ENCODE measurements around the gene GATA5. TPM values are rescaled to one million over a fixed set of nuclear protein-coding genes. Genes with fewer than 3 reads are reported as not detected.

GATA5 gene
- total RNA-seq, 1 donor from 2014 or later: not detected

GRCh38 chr20:62463651-62464424, 12.0 kb downstream of the GATA5 start:
- no peaks in the 10 kb centered on the region for H3K27me3 ChIP-seq
- H3K27ac ChIP-seq: no peak overlapping the region

GRCh38 chr20:62462976-62463592, 12.7 kb downstream of the GATA5 start:
- no peak for DNase-seq (ENCODE audit: low spot score in 2 of 2)
- no peaks in the 10 kb centered on the region for H3K27me3 ChIP-seq
- TF ChIP-seq, protein P1, sequence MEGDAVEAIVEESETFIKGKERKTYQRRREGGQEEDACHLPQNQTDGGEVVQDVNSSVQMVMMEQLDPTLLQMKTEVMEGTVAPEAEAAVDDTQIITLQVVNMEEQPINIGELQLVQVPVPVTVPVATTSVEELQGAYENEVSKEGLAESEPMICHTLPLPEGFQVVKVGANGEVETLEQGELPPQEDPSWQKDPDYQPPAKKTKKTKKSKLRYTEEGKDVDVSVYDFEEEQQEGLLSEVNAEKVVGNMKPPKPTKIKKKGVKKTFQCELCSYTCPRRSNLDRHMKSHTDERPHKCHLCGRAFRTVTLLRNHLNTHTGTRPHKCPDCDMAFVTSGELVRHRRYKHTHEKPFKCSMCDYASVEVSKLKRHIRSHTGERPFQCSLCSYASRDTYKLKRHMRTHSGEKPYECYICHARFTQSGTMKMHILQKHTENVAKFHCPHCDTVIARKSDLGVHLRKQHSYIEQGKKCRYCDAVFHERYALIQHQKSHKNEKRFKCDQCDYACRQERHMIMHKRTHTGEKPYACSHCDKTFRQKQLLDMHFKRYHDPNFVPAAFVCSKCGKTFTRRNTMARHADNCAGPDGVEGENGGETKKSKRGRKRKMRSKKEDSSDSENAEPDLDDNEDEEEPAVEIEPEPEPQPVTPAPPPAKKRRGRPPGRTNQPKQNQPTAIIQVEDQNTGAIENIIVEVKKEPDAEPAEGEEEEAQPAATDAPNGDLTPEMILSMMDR (IDR thresholded peaks at IDR 0.05): no peak
- no peak overlapping the region for H3K4me3 ChIP-seq
- H3K4me1 ChIP-seq: no peaks in the 10 kb centered on the region
- no peaks in the 10 kb centered on the region for H3K36me3 ChIP-seq
- intact Hi-C loops (cut with DNase I): no loop called here
- H3K9me3 ChIP-seq: no peaks in the 10 kb centered on the region
- H3K27ac ChIP-seq: no peak overlapping the region

More at GRCh38 chr20:62463651-62464424, 12.0 kb downstream of the GATA5 start:
- no peak for DNase-seq (ENCODE audit: low spot score in 2 of 2)
- no peaks in the 10 kb centered on the region for H3K4me1 ChIP-seq
- TF ChIP-seq, protein P1 (IDR thresholded peaks at IDR 0.05): no peak
- intact Hi-C loops (cut with DNase I): no loop called here
- H3K4me3 ChIP-seq: no peak overlapping the region
- no peaks in the 10 kb centered on the region for H3K36me3 ChIP-seq
- H3K9me3 ChIP-seq: no peaks in the 10 kb centered on the region

DNA sequence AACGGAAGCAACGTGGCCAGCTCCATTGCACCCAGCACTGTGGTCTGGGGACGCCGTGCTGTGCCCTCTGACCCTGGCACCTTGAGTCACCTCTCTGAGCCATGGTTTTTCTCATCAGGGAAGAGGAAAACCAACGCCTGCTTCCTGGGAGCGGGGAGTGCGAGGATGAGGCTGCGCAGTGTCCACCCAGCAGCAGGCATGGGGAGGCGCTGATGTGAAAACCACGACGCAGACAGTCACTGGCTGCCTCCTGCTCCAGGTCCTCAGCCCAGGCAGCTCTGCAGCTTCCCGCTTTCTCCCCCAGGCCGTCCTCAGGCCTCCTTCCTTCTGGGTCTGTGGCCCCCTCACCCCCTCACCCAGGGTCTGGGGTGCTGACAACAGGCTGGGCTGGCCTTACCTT, 14.0 kb downstream of the GATA5 start:
- TF ChIP-seq, protein P1 (IDR thresholded peaks at IDR 0.05): no peak
- no peaks in the 10 kb centered on the region for H3K36me3 ChIP-seq
- no peak overlapping the region for H3K27ac ChIP-seq
- no peaks in the 10 kb centered on the region for H3K4me1 ChIP-seq
- no peak overlapping the region for H3K4me3 ChIP-seq
- intact Hi-C loops (cut with DNase I): no loop called here
- H3K27me3 ChIP-seq: no peaks in the 10 kb centered on the region
- no peak for DNase-seq (ENCODE audit: low spot score in 2 of 2)
- no peaks in the 10 kb centered on the region for H3K9me3 ChIP-seq

DNA sequence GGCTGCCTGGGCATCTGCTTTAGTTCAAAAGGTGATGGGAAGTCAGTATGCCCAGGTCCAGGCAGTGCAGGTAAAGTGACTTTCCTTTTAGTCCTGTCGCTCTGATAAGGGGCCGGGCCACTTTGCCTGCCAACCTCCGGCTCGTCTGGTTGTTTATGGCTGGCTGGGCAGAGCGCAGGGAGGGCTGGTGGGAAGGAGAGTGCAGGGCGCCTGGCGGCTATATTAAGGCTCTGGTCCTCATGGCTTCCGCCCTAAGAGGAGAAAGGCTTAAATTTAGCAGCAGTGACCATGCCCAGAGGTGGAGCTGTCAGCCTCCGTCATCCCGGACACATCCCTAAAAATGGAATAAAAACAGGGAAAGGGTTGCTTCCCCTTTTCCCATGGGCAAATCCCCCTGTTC, 14.6 kb downstream of the GATA5 start:
- H3K27me3 ChIP-seq: no peaks in the 10 kb centered on the region
- H3K9me3 ChIP-seq: no peaks in the 10 kb centered on the region
- intact Hi-C loops (cut with DNase I): no loop called here
- no peak overlapping the region for H3K27ac ChIP-seq
- H3K36me3 ChIP-seq: no peaks in the 10 kb centered on the region
- TF ChIP-seq, protein P1 (IDR thresholded peaks at IDR 0.05): no peak
- no peak overlapping the region for H3K4me3 ChIP-seq
- DNase-seq (ENCODE audit: low spot score in 2 of 2): no peak
- no peaks in the 10 kb centered on the region for H3K4me1 ChIP-seq

GRCh38 chr20:62460678-62461077, 15.1 kb downstream of the GATA5 start:
- Histone ChIP-seq H3K9me3 (no peaks in the 10 kb centered on the region), H3K27me3 (no peaks in the 10 kb centered on the region), H3K36me3 (no peaks in the 10 kb centered on the region), H3K4me3 (no peak overlapping the region), H3K4me1 (no peaks in the 10 kb centered on the region), H3K27ac (no peak overlapping the region)
- TF ChIP-seq, protein P1 (IDR thresholded peaks at IDR 0.05): no peak
- intact Hi-C loops (cut with DNase I): no loop called here
- DNase-seq (ENCODE audit: low spot score in 2 of 2): no peak

Data from ascending aorta (tissue), 2 donors.